Rectal smooth muscle tissue (tissue), 1 donor: ENCODE data around the gene OXNAD1.

Experiments used
- H3K27ac ChIP-seq: one replicate; pipeline ENCODE4 v1.7.0; 2013; ENCODE audit warnings: low read depth, low read length, inconsistent platforms
- H3K27me3 ChIP-seq: one replicate; pipeline ENCODE4 v1.7.0; 2013; ENCODE audit warnings: low read length; ENCODE audit not compliant: control insufficient read depth, insufficient read depth
- H3K36me3 ChIP-seq: one replicate; pipeline ENCODE4 v1.7.0; 2013; ENCODE audit warnings: low read length; ENCODE audit not compliant: control insufficient read depth, insufficient read depth
- H3K4me1 ChIP-seq: one replicate; pipeline ENCODE4 v1.7.0; 2013; ENCODE audit warnings: low read length; ENCODE audit not compliant: control insufficient read depth, insufficient read depth
- H3K4me3 ChIP-seq: one replicate; pipeline ENCODE4 v1.7.0; 2013; ENCODE audit warnings: low read length
- H3K9ac ChIP-seq: one replicate; pipeline ENCODE4 v1.7.0; 2013; ENCODE audit warnings: low read length

OXNAD1 gene, protein sequence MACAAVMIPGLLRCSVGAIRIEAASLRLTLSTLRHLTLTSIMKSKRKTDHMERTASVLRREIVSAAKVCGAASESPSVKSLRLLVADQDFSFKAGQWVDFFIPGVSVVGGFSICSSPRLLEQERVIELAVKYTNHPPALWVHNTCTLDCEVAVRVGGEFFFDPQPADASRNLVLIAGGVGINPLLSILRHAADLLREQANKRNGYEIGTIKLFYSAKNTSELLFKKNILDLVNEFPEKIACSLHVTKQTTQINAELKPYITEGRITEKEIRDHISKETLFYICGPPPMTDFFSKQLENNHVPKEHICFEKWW

DNA sequence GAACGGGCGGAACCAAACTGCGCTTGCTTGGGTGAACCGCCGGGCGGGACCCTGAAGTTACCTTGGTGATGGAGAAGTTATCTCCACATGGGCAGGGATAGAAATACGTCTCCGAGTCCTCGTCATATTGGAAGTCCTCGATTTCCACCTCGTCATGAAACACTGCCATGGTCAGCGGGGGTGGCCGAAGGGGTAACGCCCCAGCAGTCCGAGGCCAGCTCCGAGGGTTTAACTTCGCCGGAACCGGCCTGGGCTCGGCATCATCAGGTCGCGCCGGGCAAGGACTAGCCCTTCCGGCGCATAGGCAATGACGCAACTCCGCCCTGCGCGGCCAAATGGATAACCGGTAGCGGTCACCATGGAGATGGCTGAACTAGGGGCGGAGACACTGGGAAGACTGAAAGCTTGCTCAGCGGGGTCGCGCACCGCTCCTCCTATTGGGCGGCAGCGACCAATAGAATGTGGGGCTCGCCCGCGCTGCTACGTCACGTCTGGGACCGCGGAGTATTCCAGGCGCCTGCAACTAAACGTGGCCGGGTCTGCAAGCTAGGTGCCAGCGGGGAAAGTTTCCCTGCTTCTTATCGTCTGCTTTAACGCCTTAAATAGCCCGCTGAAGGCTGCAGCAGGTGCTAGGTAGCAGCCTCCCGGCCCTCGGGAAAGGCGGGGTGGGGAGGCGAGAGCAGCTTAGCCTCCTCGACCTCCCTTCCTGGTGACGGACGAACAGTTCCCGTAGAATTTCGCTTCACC is at the start of gene OXNAD1, which contains the start of gene DPH3:
TSS of gene OXNAD1 (plus strand) at position 505 of the 747 bp plus-strand sequence. CDS start 5,741 bp downstream, outside the sequence.
TSS of gene DPH3 (minus strand) at position 236 of the 747 bp plus-strand sequence. CDS start at position 169, 67 bp downstream.
- Histone ChIP-seq H3K27ac (peak within 1 kb of the TSS; percentile 86), H3K36me3 (no peaks in the 10 kb centered on the region), H3K9ac (peak within 1 kb of the TSS; percentile 71), H3K27me3 (no peaks in the 10 kb centered on the region), H3K4me1 (no peaks in the 10 kb centered on the region), H3K4me3 (peak within 1 kb of the TSS; percentile 97)

DNA sequence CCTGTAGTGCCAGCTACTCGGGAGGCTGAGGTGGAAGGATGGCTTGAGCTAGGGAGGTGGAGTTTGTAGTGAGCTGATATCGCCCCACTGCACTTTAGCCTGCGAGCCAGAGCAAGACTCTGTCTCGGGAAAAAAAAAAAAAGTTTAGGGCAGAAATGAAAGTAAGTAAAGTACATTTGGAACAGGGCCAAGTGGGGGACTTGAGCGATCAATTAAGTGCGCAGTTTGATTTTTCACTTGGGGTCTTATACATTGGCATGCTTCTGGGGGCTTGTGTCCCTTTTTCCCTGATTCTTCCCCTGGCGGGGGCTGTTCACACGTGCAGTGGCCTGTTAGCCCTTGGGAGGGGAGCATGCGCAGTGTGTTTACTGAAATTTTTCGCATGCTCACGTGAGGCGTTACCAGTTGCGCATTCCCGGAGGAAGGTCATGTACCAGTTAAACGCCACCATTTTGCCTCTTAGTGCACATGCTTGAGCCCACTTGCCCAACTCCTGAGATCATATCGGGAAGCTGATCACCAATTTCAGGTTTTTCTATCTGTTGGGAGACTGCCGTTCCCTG is 48.6 kb upstream of the OXNAD1 start:
- no peak overlapping the region for H3K27ac ChIP-seq
- H3K4me3 ChIP-seq = no peak overlapping the region
- H3K27me3 ChIP-seq = no peaks in the 10 kb centered on the region
- no peaks in the 10 kb centered on the region for H3K36me3 ChIP-seq
- no peaks in the 10 kb centered on the region for H3K4me1 ChIP-seq
- H3K9ac ChIP-seq = no peak overlapping the region

GRCh38 chr3:16219777-16220176 is 45.2 kb upstream of the OXNAD1 start:
- Histone ChIP-seq H3K27me3 (no peaks in the 10 kb centered on the region), H3K36me3 (no peaks in the 10 kb centered on the region), H3K27ac (no peak overlapping the region), H3K4me1 (no peaks in the 10 kb centered on the region), H3K9ac (no peak overlapping the region), H3K4me3 (no peak overlapping the region)

GRCh38 chr3:16221990-16222389 is 43.0 kb upstream of the OXNAD1 start:
- no peak overlapping the region for H3K4me3 ChIP-seq
- no peak overlapping the region for H3K27ac ChIP-seq
- H3K27me3 ChIP-seq = no peaks in the 10 kb centered on the region
- no peaks in the 10 kb centered on the region for H3K4me1 ChIP-seq
- H3K36me3 ChIP-seq = no peaks in the 10 kb centered on the region
- H3K9ac ChIP-seq = no peak overlapping the region

- H3K27ac ChIP-seq = no peak overlapping the region
- H3K36me3 ChIP-seq = no peaks in the 10 kb centered on the region
- H3K4me3 ChIP-seq = no peak overlapping the region
Observed at GRCh38 chr3:16222547-16222946, 42.5 kb upstream of the OXNAD1 start.

DNA sequence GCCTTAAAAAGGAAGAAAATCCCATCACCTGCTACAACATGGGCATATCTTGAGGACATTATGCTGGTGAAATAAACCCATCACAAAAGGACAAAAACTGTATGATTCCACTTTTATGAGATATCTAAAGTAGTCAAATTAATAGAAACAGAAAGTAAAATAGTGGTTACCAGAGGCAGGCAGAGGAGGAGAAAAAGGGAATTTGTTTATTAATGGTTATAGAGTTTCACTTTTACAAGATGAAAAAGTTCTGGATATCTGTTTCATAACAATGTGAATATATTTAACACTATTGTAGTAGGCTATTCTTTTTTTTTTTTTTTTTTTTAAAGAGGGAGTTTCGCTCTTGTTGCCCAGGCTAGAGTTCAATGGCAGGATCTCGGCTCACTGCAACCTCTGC is 40.7 kb upstream of the OXNAD1 start:
- H3K27ac ChIP-seq = no peak overlapping the region

More at GRCh38 chr3:16222547-16222946, 42.5 kb upstream of the OXNAD1 start:
- H3K4me1 ChIP-seq = no peaks in the 10 kb centered on the region
- no peaks in the 10 kb centered on the region for H3K27me3 ChIP-seq
- no peak overlapping the region for H3K9ac ChIP-seq

GRCh38 chr3:16227566-16227965 is 37.4 kb upstream of the OXNAD1 start:
- Histone ChIP-seq H3K36me3 (no peaks in the 10 kb centered on the region), H3K4me1 (no peaks in the 10 kb centered on the region)

More for the DNA sequence above, 40.7 kb upstream of the OXNAD1 start:
- Histone ChIP-seq H3K9ac (no peak overlapping the region), H3K27me3 (no peaks in the 10 kb centered on the region), H3K36me3 (no peaks in the 10 kb centered on the region), H3K4me1 (no peaks in the 10 kb centered on the region), H3K4me3 (no peak overlapping the region)

DNA sequence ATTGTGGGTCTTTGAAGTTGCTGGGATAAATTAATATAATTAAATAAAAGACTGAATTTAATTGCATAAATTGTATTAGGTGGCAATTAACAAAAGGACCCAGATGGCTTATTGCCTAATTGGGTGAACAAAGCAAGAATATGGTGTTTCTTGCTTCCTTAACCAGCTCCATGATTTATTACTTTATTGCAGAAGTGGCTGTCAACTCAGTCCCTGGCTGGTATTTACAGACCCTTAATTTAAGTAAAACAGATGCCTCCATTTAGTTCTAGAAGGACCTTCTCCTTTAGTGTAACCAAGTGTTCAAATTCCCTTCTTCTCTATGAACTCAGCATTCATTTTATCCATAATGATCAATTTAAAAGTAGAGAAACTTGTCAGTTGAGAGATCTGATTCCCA is 35.3 kb upstream of the OXNAD1 start:
- Histone ChIP-seq H3K9ac (no peak overlapping the region), H3K27me3 (no peaks in the 10 kb centered on the region), H3K4me3 (no peak overlapping the region), H3K27ac (no peak overlapping the region), H3K4me1 (no peaks in the 10 kb centered on the region), H3K36me3 (no peaks in the 10 kb centered on the region)

More at GRCh38 chr3:16227566-16227965, 37.4 kb upstream of the OXNAD1 start:
- Histone ChIP-seq H3K27ac (no peak overlapping the region), H3K9ac (no peak overlapping the region), H3K4me3 (no peak overlapping the region), H3K27me3 (no peaks in the 10 kb centered on the region)

DNA sequence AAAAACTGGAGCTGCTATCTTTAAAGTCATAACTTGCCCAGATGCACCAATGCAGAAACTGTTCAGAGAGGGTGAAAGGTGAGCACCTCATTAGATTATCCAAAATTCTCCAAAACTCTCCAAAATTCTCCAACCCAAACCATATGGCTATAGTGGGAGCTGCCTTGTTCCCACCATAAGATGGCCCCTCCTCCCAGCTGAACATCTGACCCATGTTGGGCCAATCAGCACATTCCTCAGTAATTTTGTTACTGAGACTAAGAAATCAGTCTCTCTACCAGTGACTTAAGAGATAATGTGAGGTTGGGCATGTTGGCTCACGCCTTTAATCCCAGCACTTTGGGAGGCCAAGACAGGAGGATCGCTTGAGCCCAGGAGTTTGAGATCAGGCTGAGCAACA is 33.0 kb upstream of the OXNAD1 start:
- Histone ChIP-seq H3K27ac (no peak overlapping the region), H3K27me3 (no peaks in the 10 kb centered on the region), H3K36me3 (no peaks in the 10 kb centered on the region), H3K4me1 (no peaks in the 10 kb centered on the region), H3K4me3 (no peak overlapping the region), H3K9ac (no peak overlapping the region)

- H3K36me3 ChIP-seq = no peaks in the 10 kb centered on the region
Observed at GRCh38 chr3:16233806-16234205, 31.2 kb upstream of the OXNAD1 start.

GRCh38 chr3:16234281-16234680 is 30.7 kb upstream of the OXNAD1 start:
- no peak overlapping the region for H3K27ac ChIP-seq
- no peaks in the 10 kb centered on the region for H3K27me3 ChIP-seq
- H3K36me3 ChIP-seq = no peaks in the 10 kb centered on the region
- H3K4me3 ChIP-seq = no peak overlapping the region
- H3K9ac ChIP-seq = no peak overlapping the region
- H3K4me1 ChIP-seq = no peaks in the 10 kb centered on the region

More at GRCh38 chr3:16233806-16234205, 31.2 kb upstream of the OXNAD1 start:
- Histone ChIP-seq H3K4me1 (no peaks in the 10 kb centered on the region), H3K27ac (no peak overlapping the region), H3K4me3 (no peak overlapping the region), H3K9ac (no peak overlapping the region), H3K27me3 (no peaks in the 10 kb centered on the region)

DNA sequence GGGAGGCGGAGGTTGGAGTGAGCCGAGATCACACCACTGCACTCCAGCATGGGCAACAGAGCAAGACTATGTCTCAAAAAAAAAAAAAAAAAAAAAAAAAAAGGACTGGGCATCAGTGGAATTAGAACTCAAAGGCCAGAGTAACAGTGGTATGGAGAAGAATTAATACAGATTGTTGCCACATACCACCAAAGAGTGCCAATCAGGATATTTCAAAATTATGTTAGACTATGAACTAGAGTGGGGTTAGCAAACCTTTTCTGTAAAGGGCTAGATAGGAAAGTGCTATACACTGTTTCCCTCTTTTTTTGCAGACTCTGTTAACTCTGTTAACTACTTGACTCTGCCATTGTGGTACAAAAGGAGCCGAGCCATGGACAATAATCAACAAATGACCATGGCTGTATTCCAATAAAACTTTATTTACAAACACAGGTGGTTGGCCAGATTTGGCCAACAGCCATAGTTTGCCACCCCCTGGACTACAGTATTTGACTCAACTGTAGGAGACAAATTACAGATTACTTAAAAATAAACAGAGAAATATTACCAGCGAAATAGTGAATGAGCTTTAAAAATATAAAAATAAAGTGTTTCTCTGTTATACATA is 28.9 kb upstream of the OXNAD1 start:
- Histone ChIP-seq H3K4me1 (no peaks in the 10 kb centered on the region), H3K27me3 (no peaks in the 10 kb centered on the region), H3K4me3 (no peak overlapping the region), H3K36me3 (no peaks in the 10 kb centered on the region), H3K9ac (no peak overlapping the region), H3K27ac (no peak overlapping the region)
